Loucy (cell line): Measurements from ENCODE around the gene EPAS1.

Experiments used
- H2AFZ ChIP-seq: fragments of 200-600 bp; sonication (generic); 2 replicates; pipeline ENCODE4 v1.6.0; 2016; ENCODE audit warnings: antibody characterized with exemption, mild to moderate bottlenecking, low read length, moderate library complexity
- H3F3A ChIP-seq: fragments of 200-600 bp; 2 replicates; pipeline ENCODE4 v1.6.0; 2016; ENCODE audit warnings: antibody characterized with exemption, low read depth, mild to moderate bottlenecking
- H3K27me3 ChIP-seq: fragments of 200-600 bp; sonication (generic); 2 replicates; pipeline ENCODE4 v1.6.1; 2014; ENCODE audit warnings: low read length, mild to moderate bottlenecking; ENCODE audit not compliant: insufficient read depth, poor library complexity, severe bottlenecking
- H3K36me3 ChIP-seq: fragments of 200-600 bp; sonication (generic); 2 replicates; pipeline ENCODE4 v1.6.1; 2016; ENCODE audit warnings: low read length; ENCODE audit not compliant: insufficient read depth
- H3K4me1 ChIP-seq: fragments of 200-600 bp; sonication (generic); 2 replicates; pipeline ENCODE4 v1.5.1; 2014; ENCODE audit warnings: low read length, mild to moderate bottlenecking; ENCODE audit not compliant: insufficient read depth, poor library complexity, severe bottlenecking
- H3K4me2 ChIP-seq: fragments of 200-600 bp; sonication (generic); 2 replicates; pipeline ENCODE4 v1.6.0; 2014; ENCODE audit warnings: antibody characterized with exemption, low read length, low read depth, mild to moderate bottlenecking; ENCODE audit not compliant: poor library complexity, severe bottlenecking
- H3K4me3 ChIP-seq: fragments of 200-600 bp; sonication (generic); 2 replicates; pipeline ENCODE4 v1.5.1; 2014; ENCODE audit warnings: low read length, mild to moderate bottlenecking, mixed read lengths; ENCODE audit not compliant: poor library complexity, severe bottlenecking
- H3K79me2 ChIP-seq: fragments of 200-600 bp; sonication (generic); 2 replicates; pipeline ENCODE4 v1.6.1; 2014; ENCODE audit warnings: low read length; ENCODE audit not compliant: insufficient read depth
- H3K9ac ChIP-seq: fragments of 200-600 bp; sonication (generic); 2 replicates; pipeline ENCODE4 v1.6.0; 2014; ENCODE audit warnings: mild to moderate bottlenecking, low read depth, low read length, moderate library complexity; ENCODE audit not compliant: poor library complexity, severe bottlenecking
- H3K9me2 ChIP-seq: fragments of 200-600 bp; sonication (generic); replicated peaks from 2 replicates; pipeline ENCODE4 v1.6.1; 2016; ENCODE audit warnings: low read depth, low read length, mixed read lengths
- H3K9me3 ChIP-seq: fragments of 200-600 bp; sonication (generic); 2 replicates; pipeline ENCODE4 v1.6.1; 2014; ENCODE audit warnings: mild to moderate bottlenecking, antibody characterized with exemption, low read length, low read depth; ENCODE audit not compliant: insufficient read depth
- H4K20me1 ChIP-seq: fragments of 200-600 bp; sonication (generic); 2 replicates; pipeline ENCODE4 v1.6.0; 2014; ENCODE audit warnings: antibody characterized with exemption, low read length, mild to moderate bottlenecking; ENCODE audit not compliant: insufficient read depth, poor library complexity, severe bottlenecking
- EZH2phosphoT487 ChIP-seq: fragments of 200-600 bp; IDR thresholded peaks from 2 replicates; pipeline ENCODE4 v1.6.1; 2018; ENCODE audit warnings: antibody characterized with exemption, mild to moderate bottlenecking, moderate library complexity, borderline replicate concordance
- TF ChIP-seq, protein P1 (sequence below): fragments of 200-600 bp; sonication (generic); conservative IDR thresholded peaks from 2 replicates; pipeline ENCODE4 v1.5.1; 2014; ENCODE audit warnings: mild to moderate bottlenecking, antibody characterized with exemption, low read length

Gene EPAS1

DNA sequence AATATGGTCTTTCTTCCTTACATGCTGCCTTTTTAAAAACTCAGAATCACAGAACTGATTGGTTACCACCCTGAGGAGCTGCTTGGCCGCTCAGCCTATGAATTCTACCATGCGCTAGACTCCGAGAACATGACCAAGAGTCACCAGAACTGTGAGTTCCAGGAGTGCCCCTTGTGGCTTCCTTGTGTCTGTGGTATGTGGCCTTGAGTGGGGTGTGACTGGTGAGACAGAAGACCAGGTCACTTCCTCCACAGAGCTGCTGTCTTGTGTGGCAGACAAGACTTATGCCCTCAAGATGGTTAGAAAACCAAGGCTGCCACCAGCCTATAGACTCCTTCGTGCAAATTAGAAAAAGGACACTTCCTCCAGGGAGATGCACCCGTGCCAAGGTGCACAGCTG lies 72.6 kb downstream of the EPAS1 start:
- Histone ChIP-seq H3K9ac (no peak overlapping the region), H3K9me3 (0 out of 2 replicates have a peak, but pooled peaks cover 5% of the 10 kb centered on the region), H4K20me1 (no peaks in the 10 kb centered on the region), H3K36me3 (peaks cover 54% of the 10 kb centered on the region), H3K27me3 (no peaks in the 10 kb centered on the region), H3K9me2 (no peaks in the 10 kb centered on the region), H3K4me1 (peaks cover under 1% of the 10 kb centered on the region), H3K4me2 (no peak overlapping the region), H2AFZ (no peak overlapping the region), H3K4me3 (no peak overlapping the region), H3K79me2 (no peaks in the 10 kb centered on the region), H3F3A (no peaks in the 10 kb centered on the region)
- TF ChIP-seq EZH2phosphoT487 = no peak

DNA sequence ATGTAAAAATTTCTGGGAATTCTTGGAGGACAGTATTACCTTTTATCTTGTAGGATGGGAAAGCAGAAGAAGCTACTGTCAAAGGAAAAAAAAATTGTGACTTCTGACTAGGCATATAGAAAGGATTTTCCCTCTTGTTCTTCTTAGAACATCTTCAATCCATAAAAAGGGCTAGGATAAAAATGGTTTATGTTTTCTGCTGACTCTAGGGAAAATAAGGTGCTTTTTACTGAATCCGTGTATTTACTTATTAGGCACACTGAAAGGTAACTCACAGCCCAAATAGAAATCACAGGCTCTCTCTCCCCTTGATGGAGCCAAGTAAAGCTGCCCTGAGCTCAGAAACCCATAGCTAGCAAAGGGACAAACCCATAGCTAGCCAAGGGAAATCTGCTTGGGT lies 74.6 kb downstream of the EPAS1 start:
- TF ChIP-seq, protein P1, sequence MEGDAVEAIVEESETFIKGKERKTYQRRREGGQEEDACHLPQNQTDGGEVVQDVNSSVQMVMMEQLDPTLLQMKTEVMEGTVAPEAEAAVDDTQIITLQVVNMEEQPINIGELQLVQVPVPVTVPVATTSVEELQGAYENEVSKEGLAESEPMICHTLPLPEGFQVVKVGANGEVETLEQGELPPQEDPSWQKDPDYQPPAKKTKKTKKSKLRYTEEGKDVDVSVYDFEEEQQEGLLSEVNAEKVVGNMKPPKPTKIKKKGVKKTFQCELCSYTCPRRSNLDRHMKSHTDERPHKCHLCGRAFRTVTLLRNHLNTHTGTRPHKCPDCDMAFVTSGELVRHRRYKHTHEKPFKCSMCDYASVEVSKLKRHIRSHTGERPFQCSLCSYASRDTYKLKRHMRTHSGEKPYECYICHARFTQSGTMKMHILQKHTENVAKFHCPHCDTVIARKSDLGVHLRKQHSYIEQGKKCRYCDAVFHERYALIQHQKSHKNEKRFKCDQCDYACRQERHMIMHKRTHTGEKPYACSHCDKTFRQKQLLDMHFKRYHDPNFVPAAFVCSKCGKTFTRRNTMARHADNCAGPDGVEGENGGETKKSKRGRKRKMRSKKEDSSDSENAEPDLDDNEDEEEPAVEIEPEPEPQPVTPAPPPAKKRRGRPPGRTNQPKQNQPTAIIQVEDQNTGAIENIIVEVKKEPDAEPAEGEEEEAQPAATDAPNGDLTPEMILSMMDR = no peak
- TF ChIP-seq EZH2phosphoT487 = no peak
- no peak overlapping the region for H2AFZ ChIP-seq
- H3K9me2 ChIP-seq = no peaks in the 10 kb centered on the region
- no peak overlapping the region for H3K9ac ChIP-seq
- no peak overlapping the region for H3K4me3 ChIP-seq
- H4K20me1 ChIP-seq = no peaks in the 10 kb centered on the region
- no peaks in the 10 kb centered on the region for H3K4me1 ChIP-seq
- H3K9me3 ChIP-seq = 0 out of 2 replicates have a peak, but pooled peaks cover 5% of the 10 kb centered on the region
- H3K4me2 ChIP-seq = no peak overlapping the region
- H3K79me2 ChIP-seq = no peaks in the 10 kb centered on the region
- H3F3A ChIP-seq = no peaks in the 10 kb centered on the region
- peaks cover 64% of the 10 kb centered on the region for H3K36me3 ChIP-seq
- no peaks in the 10 kb centered on the region for H3K27me3 ChIP-seq

DNA sequence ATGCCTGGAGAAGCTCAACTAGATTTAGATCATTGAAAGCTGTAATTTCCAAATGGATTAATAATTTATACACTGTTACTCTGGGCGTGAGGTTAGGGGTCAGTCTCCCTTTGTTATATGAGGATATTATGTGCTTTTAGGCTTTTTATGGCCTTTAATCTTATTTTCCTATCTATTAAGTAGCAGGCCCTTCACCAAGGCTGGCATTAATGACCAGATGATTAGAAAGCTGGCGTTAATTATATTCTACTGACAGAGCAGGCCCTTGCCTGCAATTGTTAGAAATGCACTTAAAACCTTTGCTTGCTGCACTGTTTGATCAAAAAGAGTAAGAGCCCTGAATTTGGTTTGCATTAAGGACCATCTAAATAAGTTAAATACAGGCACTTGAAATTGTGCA lies 75.3 kb downstream of the EPAS1 start:
- Histone ChIP-seq H3K9ac (no peak overlapping the region), H3F3A (no peaks in the 10 kb centered on the region), H3K9me3 (0 out of 2 replicates have a peak, but pooled peaks cover 5% of the 10 kb centered on the region), H4K20me1 (no peaks in the 10 kb centered on the region), H3K27me3 (no peaks in the 10 kb centered on the region), H2AFZ (no peak overlapping the region), H3K36me3 (peaks cover 69% of the 10 kb centered on the region), H3K4me2 (no peak overlapping the region), H3K4me3 (no peak overlapping the region), H3K9me2 (no peaks in the 10 kb centered on the region), H3K4me1 (no peaks in the 10 kb centered on the region), H3K79me2 (no peaks in the 10 kb centered on the region)
- TF ChIP-seq EZH2phosphoT487 = no peak
- TF ChIP-seq, protein P1 = no peak

DNA sequence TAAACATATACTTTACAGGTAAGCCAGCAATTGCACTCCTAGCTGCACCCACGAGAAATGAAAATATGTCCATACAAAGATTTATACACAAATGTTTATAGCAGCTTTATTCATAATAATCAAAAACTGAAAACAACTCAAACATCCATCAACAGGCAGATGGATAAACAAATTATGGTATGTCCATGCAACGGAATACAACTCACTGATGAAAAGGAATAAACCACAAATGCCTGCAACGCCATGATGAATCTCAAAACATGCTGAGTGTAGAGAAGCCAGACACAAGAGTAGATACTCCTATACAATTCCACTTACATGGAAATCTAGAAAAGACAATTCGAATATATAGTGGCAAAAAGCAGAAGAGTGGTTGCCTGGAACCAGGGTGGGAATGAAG lies 76.0 kb downstream of the EPAS1 start:
- H3K4me2 ChIP-seq = no peak overlapping the region
- TF ChIP-seq, protein P1 = no peak
- TF ChIP-seq EZH2phosphoT487 = no peak

More for the DNA sequence above, 76.0 kb downstream of the EPAS1 start:
- H4K20me1 ChIP-seq = no peaks in the 10 kb centered on the region
- no peaks in the 10 kb centered on the region for H3K27me3 ChIP-seq
- H3F3A ChIP-seq = no peaks in the 10 kb centered on the region
- no peak overlapping the region for H3K4me3 ChIP-seq
- H3K9ac ChIP-seq = no peak overlapping the region
- no peaks in the 10 kb centered on the region for H3K9me2 ChIP-seq
- H2AFZ ChIP-seq = no peak overlapping the region
- 0 out of 2 replicates have a peak, but pooled peaks cover 5% of the 10 kb centered on the region for H3K9me3 ChIP-seq
- no peaks in the 10 kb centered on the region for H3K79me2 ChIP-seq
- peaks cover 77% of the 10 kb centered on the region for H3K36me3 ChIP-seq
- H3K4me1 ChIP-seq = no peaks in the 10 kb centered on the region
